ENCODE results near the gene CAPN14. TPM values are rescaled to one million over a fixed set of nuclear protein-coding genes. Genes with fewer than 3 reads are reported as not detected.

The CAPN14 gene
- total and polyA plus RNA-seq, 12 donors: 0.10 to 0.28 (median 0.11) TPM; not detected in 5

GRCh38 chr2:31214444-31214915, 2.8 kb downstream of the CAPN14 start:
- H3K36me3 ChIP-seq (replicated peaks in 1 of 2): no peaks in the 10 kb centered on the region
- 77 to 90% (median 84%) methylated on average over 5 to 8 of the region's 8 CpGs for WGBS, 4 donors
- H3K4me1 ChIP-seq (replicated peaks in 1 of 2): no peaks in the 10 kb centered on the region

GRCh38 chr2:31213601-31214443, 3.5 kb downstream of the CAPN14 start:
- no peaks in the 10 kb centered on the region for H3K27me3 ChIP-seq
- H3K9me3 ChIP-seq (replicated peaks in 1 of 3): no peaks in the 10 kb centered on the region
- 18 to 81% (median 19%) methylated on average over 4 of the region's 4 CpGs for WGBS, 4 donors
- no peak overlapping the region for H3K27ac ChIP-seq
- TF ChIP-seq CTCF (IDR thresholded peaks at IDR 0.05): no peak
- TF ChIP-seq POLR2A (IDR thresholded peaks at IDR 0.05): no peak
- no peaks in the 10 kb centered on the region for H3K4me1 ChIP-seq (replicated peaks in 1 of 2)
- H3K4me3 ChIP-seq: no peak overlapping the region
- H3K36me3 ChIP-seq (replicated peaks in 1 of 2): no peaks in the 10 kb centered on the region
- no peak for DNase-seq
- intact Hi-C loops (cut with DNase I): no loop called here

More at GRCh38 chr2:31214444-31214915, 2.8 kb downstream of the CAPN14 start:
- no peaks in the 10 kb centered on the region for H3K27me3 ChIP-seq
- TF ChIP-seq POLR2A (IDR thresholded peaks at IDR 0.05) (no peak), CTCF (IDR thresholded peaks at IDR 0.05) (no peak)
- no peak for DNase-seq
- intact Hi-C loops (cut with DNase I): no loop called here
- H3K4me3 ChIP-seq: no peak overlapping the region
- H3K9me3 ChIP-seq (replicated peaks in 1 of 3): no peaks in the 10 kb centered on the region
- no peak overlapping the region for H3K27ac ChIP-seq

- no peak for DNase-seq
- Histone ChIP-seq H3K4me3 (no peak overlapping the region), H3K27me3 (no peaks in the 10 kb centered on the region), H3K4me1 (replicated peaks in 1 of 2) (no peaks in the 10 kb centered on the region), H3K27ac (no peak overlapping the region), H3K9me3 (replicated peaks in 1 of 3) (no peaks in the 10 kb centered on the region), H3K36me3 (replicated peaks in 1 of 2) (no peaks in the 10 kb centered on the region)
- WGBS, 4 donors: 77 to 84% (median 79%) methylated on average over 9 of the region's 9 CpGs
- intact Hi-C loops (cut with DNase I): no loop called here
- TF ChIP-seq POLR2A (IDR thresholded peaks at IDR 0.05) (no peak), CTCF (IDR thresholded peaks at IDR 0.05) (no peak)
Observed at GRCh38 chr2:31212659-31213600, 4.4 kb downstream of the CAPN14 start.

- intact Hi-C loops (cut with DNase I): no loop called here
- no peak overlapping the region for H3K27ac ChIP-seq
- H3K27me3 ChIP-seq: no peaks in the 10 kb centered on the region
- WGBS, 4 donors: 84 to 100% (median 92%) methylated on average over 1 of the region's 1 CpG
- no peak for DNase-seq
- no peaks in the 10 kb centered on the region for H3K9me3 ChIP-seq (replicated peaks in 1 of 3)
- no peaks in the 10 kb centered on the region for H3K36me3 ChIP-seq (replicated peaks in 1 of 2)
- H3K4me1 ChIP-seq (replicated peaks in 1 of 2): no peaks in the 10 kb centered on the region
- H3K4me3 ChIP-seq: no peak overlapping the region
- TF ChIP-seq POLR2A (IDR thresholded peaks at IDR 0.05) (no peak), CTCF (IDR thresholded peaks at IDR 0.05) (no peak)
Observed at GRCh38 chr2:31208240-31208639, 9.1 kb downstream of the CAPN14 start.

Data from adrenal gland (tissue), 12 donors.